K562 (cell line): Measurements from ENCODE around the gene GLRX2. TPM values are rescaled to one million over a fixed set of nuclear protein-coding genes. Genes with fewer than 3 reads are reported as not detected.

Experiments used
- ATF1 ChIP-seq, 2 experiments: fragments of 450-650 bp in 1 of 2; IDR thresholded peaks; 2 replicates each; pipeline ENCODE4 v1.6.1; 2016; ENCODE audit warnings: missing compliant biosample characterization in 1 of 2, missing genetic modification characterization in 1 of 2
- DPF2 ChIP-seq: fragments of 450-650 bp; IDR thresholded peaks from 2 replicates; pipeline ENCODE4 v1.6.1; 2016
- ELF2 ChIP-seq: fragments of 250-450 bp; sonication (Bioruptor Pico); IDR thresholded peaks from 2 replicates; pipeline ENCODE4 v1.5.0; 2021; ENCODE audit warnings: mild to moderate bottlenecking
- KAT7 ChIP-seq: sonication (generic); formaldehyde crosslinking; IDR thresholded peaks from 2 replicates; pipeline ENCODE4 v1.8.0; 2022; ENCODE audit warnings: missing genetic modification reagents, mild to moderate bottlenecking, borderline replicate concordance
- MAZ ChIP-seq, 2 experiments: fragments of 450-650 bp in 1 of 2; sonication (generic) in 1 of 2; formaldehyde crosslinking; IDR thresholded peaks in 1 of 2; conservative IDR thresholded peaks in 1 of 2; 2 replicates each; pipeline versions ENCODE4 v1.4.0 to v1.5.0; 2020; ENCODE audit warnings: mild to moderate bottlenecking in 1 of 2, missing genetic modification reagents in 1 of 2
- NCOA2 ChIP-seq, 2 experiments: fragments of 450-650 bp; IDR thresholded peaks; 2 replicates each; pipeline ENCODE4 v1.6.1; 2018; ENCODE audit warnings: mild to moderate bottlenecking in 2 of 2, moderate library complexity in 1 of 2; ENCODE audit not compliant: partially characterized antibody in 2 of 2
- POLR2A ChIP-seq: fragments of 450-650 bp; conservative IDR thresholded peaks from 2 replicates; pipeline ENCODE4 v1.6.1; 2016
- POU5F1 ChIP-seq: fragments of 150-350 bp; IDR thresholded peaks from 2 replicates; pipeline ENCODE4 v1.6.1; 2014; ENCODE audit warnings: borderline replicate concordance, low read length, low read depth, mild to moderate bottlenecking; ENCODE audit not compliant: partially characterized antibody
- SAFB2 ChIP-seq: fragments of 200-400 bp; formaldehyde crosslinking; IDR thresholded peaks from 2 replicates; pipeline ENCODE4 v1.6.1; 2018; ENCODE audit warnings: borderline replicate concordance, low read length, low read depth, moderate library complexity; ENCODE audit not compliant: severe bottlenecking
- TAF9B ChIP-seq: fragments of 450-650 bp; IDR thresholded peaks from 2 replicates; pipeline ENCODE4 v1.6.1; 2018; ENCODE audit warnings: mild to moderate bottlenecking; ENCODE audit not compliant: partially characterized antibody
- ZC3H4 ChIP-seq: sonication (generic); formaldehyde crosslinking; IDR thresholded peaks from 2 replicates; pipeline ENCODE4 v1.9.0; 2021; ENCODE audit warnings: missing genetic modification reagents, borderline replicate concordance
- polyA plus RNA-seq, 8 experiments: library from polyadenylated mRNA; depleted of rRNA in 4 of 8; stranded (reverse) in 5 of 8; unstranded in 3 of 8; fragments of >200 nt; fragmentation: Nextera tagmentation in 2 of 8; fragmentation: Illumina TruSeq in 1 of 8; extraction: Ambion mirVana in 2 of 8; extraction: Trizol in 1 of 8; gene quantifications; 2 replicates each; pipeline versions ENCODE4 v1.2.1 to v1.2.3, GENCODE V29; 2011 to 2014; ENCODE audit warnings: inconsistent platforms in 1 of 8, missing spikeins in 1 of 8
- total RNA-seq, 7 experiments: library from RNA; depleted of rRNA in 6 of 7; stranded (reverse); fragments of >200 nt in 6 of 7; fragmentation: Illumina TruSeq in 2 of 7; extraction: Trizol in 2 of 7; gene quantifications; 2 replicates each; pipeline versions ENCODE4 v1.2.1 to v1.2.3, GENCODE V29; 2011 to 2021; ENCODE audit warnings: low replicate concordance in 1 of 7
- TF ChIP-seq, protein P1 (sequence below): fragments of 450-650 bp; IDR thresholded peaks from 2 replicates; pipeline ENCODE4 v1.7.1; 2018; ENCODE audit warnings: mild to moderate bottlenecking, low read depth; ENCODE audit not compliant: partially characterized antibody
- TF ChIP-seq, protein P2 (sequence below): fragments of 450-650 bp; IDR thresholded peaks from 2 replicates; pipeline ENCODE4 v1.6.1; 2016; ENCODE audit warnings: low read depth
- TF ChIP-seq, protein P3 (sequence below): fragments of 450-650 bp; formaldehyde crosslinking; IDR thresholded peaks from 2 replicates; pipeline ENCODE4 v1.4.0; 2020; ENCODE audit warnings: mild to moderate bottlenecking

Gene GLRX2
- total and polyA plus RNA-seq, 9 of the 15 experiments (the other 6 are each of a cell fraction or from before 2014, with no cell fraction given) = 13.3 to 82.6 (median 55.1) TPM

DNA sequence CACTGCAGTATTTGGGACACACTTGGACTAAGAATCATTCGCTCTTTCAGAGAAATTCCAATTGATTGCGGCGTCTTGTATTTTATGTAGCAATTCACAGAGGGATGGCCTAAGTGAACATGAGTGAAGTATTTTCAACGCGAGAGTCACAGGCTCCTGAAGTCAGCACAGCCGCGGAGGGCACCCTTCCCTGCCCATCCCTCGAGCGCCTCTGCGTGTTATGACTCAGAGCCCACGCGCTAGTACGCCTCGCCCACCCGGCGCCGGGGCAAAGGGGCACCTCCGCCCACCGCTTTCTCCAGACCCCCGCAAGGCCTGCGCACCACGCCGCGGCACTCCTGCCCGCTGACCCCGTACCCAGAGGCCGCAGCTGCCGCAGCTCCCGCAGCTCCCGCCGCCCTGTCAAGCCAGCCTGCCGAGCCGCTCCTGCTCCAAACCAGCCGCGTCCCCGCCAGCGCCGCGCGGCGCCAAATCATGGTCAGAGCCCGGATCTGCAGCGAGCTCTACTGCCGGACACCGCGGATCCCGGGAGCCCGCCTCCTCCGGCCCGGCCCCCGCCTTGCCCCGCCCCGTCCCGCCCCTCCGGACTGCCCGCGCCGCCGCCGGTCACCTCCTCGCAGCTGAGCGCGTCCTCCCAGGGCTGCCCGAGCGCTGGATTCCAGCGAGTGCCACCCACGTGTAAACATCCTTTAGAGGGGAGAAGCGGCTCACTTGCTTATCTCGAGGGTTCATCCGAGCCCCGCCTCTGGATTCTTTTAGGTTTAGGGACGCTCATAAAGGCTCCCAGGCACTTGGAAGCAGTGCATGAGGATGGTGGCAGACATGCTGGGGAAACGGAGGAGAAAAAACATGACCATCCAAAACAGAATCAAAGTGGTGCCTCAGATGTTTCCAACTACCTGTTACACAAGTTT is at the start of gene GLRX2 (continued):
- TF ChIP-seq, protein P1, sequence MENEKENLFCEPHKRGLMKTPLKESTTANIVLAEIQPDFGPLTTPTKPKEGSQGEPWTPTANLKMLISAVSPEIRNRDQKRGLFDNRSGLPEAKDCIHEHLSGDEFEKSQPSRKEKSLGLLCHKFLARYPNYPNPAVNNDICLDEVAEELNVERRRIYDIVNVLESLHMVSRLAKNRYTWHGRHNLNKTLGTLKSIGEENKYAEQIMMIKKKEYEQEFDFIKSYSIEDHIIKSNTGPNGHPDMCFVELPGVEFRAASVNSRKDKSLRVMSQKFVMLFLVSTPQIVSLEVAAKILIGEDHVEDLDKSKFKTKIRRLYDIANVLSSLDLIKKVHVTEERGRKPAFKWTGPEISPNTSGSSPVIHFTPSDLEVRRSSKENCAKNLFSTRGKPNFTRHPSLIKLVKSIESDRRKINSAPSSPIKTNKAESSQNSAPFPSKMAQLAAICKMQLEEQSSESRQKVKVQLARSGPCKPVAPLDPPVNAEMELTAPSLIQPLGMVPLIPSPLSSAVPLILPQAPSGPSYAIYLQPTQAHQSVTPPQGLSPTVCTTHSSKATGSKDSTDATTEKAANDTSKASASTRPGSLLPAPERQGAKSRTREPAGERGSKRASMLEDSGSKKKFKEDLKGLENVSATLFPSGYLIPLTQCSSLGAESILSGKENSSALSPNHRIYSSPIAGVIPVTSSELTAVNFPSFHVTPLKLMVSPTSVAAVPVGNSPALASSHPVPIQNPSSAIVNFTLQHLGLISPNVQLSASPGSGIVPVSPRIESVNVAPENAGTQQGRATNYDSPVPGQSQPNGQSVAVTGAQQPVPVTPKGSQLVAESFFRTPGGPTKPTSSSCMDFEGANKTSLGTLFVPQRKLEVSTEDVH = no peak
- peak; percentile 68 for TF ChIP-seq TAF9B
- TF ChIP-seq, protein P2, sequence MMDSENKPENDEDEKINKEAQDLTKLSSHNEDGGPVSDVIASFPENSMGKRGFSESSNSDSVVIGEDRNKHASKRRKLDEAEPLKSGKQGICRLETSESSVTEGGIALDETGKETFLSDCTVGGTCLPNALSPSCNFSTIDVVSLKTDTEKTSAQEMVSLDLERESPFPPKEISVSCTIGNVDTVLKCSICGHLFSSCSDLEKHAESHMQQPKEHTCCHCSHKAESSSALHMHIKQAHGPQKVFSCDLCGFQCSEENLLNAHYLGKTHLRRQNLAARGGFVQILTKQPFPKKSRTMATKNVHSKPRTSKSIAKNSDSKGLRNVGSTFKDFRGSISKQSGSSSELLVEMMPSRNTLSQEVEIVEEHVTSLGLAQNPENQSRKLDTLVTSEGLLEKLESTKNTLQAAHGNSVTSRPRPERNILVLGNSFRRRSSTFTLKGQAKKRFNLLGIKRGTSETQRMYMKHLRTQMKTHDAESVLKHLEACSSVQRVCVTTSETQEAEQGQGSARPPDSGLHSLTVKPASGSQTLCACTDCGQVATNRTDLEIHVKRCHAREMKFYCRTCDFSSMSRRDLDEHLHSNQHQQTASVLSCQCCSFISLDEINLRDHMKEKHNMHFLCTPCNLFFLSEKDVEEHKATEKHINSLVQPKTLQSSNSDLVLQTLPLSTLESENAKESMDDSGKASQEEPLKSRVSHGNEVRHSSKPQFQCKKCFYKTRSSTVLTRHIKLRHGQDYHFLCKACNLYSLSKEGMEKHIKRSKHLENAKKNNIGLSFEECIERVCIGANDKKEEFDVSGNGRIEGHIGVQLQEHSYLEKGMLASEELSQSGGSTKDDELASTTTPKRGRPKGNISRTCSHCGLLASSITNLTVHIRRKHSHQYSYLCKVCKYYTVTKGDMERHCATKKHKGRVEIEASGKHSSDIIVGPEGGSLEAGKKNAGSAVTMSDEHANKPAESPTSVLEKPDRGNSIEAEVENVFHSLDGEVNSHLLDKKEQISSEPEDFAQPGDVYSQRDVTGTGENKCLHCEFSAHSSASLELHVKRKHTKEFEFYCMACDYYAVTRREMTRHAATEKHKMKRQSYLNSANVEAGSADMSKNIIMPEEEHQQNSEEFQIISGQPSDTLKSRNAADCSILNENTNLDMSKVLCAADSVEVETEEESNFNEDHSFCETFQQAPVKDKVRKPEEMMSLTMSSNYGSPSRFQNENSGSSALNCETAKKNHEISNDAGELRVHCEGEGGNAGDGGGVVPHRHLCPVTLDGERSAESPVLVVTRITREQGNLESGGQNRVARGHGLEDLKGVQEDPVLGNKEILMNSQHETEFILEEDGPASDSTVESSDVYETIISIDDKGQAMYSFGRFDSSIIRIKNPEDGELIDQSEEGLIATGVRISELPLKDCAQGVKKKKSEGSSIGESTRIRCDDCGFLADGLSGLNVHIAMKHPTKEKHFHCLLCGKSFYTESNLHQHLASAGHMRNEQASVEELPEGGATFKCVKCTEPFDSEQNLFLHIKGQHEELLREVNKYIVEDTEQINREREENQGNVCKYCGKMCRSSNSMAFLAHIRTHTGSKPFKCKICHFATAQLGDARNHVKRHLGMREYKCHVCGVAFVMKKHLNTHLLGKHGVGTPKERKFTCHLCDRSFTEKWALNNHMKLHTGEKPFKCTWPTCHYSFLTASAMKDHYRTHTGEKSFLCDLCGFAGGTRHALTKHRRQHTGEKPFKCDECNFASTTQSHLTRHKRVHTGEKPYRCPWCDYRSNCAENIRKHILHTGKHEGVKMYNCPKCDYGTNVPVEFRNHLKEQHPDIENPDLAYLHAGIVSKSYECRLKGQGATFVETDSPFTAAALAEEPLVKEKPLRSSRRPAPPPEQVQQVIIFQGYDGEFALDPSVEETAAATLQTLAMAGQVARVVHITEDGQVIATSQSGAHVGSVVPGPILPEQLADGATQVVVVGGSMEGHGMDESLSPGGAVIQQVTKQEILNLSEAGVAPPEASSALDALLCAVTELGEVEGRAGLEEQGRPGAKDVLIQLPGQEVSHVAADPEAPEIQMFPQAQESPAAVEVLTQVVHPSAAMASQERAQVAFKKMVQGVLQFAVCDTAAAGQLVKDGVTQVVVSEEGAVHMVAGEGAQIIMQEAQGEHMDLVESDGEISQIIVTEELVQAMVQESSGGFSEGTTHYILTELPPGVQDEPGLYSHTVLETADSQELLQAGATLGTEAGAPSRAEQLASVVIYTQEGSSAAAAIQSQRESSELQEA = no peak
- no peak for TF ChIP-seq ATF1 (CRISPR knock-in tag; IDR thresholded peaks at IDR 0.05)
- peak; percentile 57 for TF ChIP-seq ATF1 (tag; IDR thresholded peaks at IDR 0.05)
- TF ChIP-seq SAFB2 = no peak
- TF ChIP-seq MAZ (CRISPR knock-in tag; conservative IDR thresholded peaks at IDR 0.05 in 1 of 2, IDR thresholded peaks at IDR 0.05 in 1 of 2) = peak; percentile 81 to 84
- peak; percentile 58 for TF ChIP-seq DPF2
- peak; percentile 55; the same call in 1 of the 2 replicates for TF ChIP-seq ELF2
- no peak for TF ChIP-seq ZC3H4 (CRISPR knock-in tag)
- no peak for TF ChIP-seq POU5F1
- TF ChIP-seq, protein P3, sequence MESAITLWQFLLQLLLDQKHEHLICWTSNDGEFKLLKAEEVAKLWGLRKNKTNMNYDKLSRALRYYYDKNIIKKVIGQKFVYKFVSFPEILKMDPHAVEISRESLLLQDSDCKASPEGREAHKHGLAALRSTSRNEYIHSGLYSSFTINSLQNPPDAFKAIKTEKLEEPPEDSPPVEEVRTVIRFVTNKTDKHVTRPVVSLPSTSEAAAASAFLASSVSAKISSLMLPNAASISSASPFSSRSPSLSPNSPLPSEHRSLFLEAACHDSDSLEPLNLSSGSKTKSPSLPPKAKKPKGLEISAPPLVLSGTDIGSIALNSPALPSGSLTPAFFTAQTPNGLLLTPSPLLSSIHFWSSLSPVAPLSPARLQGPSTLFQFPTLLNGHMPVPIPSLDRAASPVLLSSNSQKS (CRISPR knock-in tag) = no peak
- no peak for TF ChIP-seq NCOA2 (IDR thresholded peaks at IDR 0.05; ENCODE audit: partially characterized antibody in 2 of 2)
- TF ChIP-seq POLR2A = peak; percentile 84
- no peak; the same call in 1 of the 2 replicates for TF ChIP-seq KAT7 (CRISPR knock-in tag)
